NCI-H345 treated with DMSO at 0.1 percent for 48 hours (cell line): Measurements from ENCODE around the gene MRGPRF.

ENCODE experiments used
- DNase-seq: peaks from one replicate; lab custom pipeline; 2025; ENCODE audit not compliant: unreplicated experiment; lab: John Stamatoyannopoulos, UW

Gene MRGPRF, protein sequence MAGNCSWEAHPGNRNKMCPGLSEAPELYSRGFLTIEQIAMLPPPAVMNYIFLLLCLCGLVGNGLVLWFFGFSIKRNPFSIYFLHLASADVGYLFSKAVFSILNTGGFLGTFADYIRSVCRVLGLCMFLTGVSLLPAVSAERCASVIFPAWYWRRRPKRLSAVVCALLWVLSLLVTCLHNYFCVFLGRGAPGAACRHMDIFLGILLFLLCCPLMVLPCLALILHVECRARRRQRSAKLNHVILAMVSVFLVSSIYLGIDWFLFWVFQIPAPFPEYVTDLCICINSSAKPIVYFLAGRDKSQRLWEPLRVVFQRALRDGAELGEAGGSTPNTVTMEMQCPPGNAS

GRCh38 chr11:69013009-69013951 lies at the start of gene MRGPRF:
Gene MRGPRF, minus strand, starts transcription at chr11:69013246. Its CDS starts 3,345 bp downstream, at chr11:69009901.
- no peak for DNase-seq

- no peak for DNase-seq
These were observed 49.3 kb upstream of the MRGPRF start for GRCh38 chr11:69062169-69062855.

- no peak for DNase-seq
These were observed 48.6 kb upstream of the MRGPRF start for GRCh38 chr11:69061713-69062053.

DNA sequence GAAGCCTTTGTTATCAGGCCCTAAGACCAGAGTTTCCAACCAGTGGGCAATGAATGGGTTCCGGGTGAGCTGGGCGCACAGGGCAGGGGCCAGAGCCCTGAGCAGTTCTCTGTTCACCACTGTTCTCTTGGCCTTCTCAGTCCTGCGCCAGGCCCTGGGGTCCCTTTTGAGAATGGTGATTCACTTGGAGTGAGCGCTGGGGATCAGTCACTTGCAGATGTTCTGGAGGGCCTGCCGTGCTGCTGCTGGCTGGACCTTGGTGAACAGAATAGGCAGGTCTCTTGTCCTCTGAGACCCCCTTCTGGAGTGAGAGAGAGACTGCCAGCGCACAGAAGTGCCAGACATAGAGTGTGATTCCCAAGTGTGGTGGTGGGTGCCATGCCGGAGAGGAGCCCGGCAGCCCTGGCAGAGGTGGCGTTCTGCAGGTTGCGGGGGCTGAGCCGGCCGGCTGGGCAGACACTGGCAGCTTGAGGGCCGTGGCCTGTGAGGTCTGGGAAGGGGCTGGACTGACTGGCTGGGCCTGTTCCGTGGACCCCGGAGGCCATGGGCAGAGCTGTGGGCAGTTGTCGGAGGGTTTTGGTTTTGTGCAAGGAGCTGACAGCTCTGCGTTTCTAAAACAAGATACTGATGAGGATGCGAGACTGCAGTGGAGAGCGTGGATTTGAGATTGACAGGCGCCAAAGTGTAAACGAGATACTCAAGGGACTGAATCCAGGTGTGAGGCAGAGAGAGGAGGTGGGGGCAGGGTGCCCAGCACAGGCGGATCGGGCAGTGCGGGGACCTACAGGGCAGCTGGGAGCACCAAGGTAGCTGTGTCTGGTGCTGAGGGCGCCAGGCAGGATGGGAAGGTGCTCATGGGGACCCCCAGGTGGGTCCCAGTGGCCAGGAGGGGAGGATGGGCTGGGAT lies 48.0 kb upstream of the MRGPRF start:
- DNase-seq = no peak

GRCh38 chr11:69059985-69060384 lies 46.9 kb upstream of the MRGPRF start:
- no peak for DNase-seq

DNA sequence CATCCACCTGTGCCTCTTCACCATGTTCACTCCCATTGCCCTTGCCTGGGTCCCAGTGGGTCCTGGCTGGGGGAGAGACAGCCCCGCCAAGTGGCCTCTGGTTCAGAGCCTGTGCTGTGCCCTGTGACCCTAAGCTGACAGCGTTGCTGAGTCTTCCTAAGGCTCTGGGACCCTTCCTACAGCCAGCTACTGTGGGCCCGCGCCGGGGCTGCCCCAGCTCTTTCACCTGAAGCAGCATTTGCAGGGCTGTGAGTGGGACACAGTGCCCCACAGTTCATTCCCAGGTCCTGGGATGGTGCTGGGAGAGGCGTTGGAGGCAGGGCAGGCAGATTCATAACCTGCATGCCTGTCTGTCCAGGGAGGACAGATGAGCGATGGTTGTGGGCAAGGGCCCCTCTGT lies 46.4 kb upstream of the MRGPRF start:
- DNase-seq = no peak

- no peak for DNase-seq
These were observed 45.6 kb upstream of the MRGPRF start for GRCh38 chr11:69058511-69059270.

DNA sequence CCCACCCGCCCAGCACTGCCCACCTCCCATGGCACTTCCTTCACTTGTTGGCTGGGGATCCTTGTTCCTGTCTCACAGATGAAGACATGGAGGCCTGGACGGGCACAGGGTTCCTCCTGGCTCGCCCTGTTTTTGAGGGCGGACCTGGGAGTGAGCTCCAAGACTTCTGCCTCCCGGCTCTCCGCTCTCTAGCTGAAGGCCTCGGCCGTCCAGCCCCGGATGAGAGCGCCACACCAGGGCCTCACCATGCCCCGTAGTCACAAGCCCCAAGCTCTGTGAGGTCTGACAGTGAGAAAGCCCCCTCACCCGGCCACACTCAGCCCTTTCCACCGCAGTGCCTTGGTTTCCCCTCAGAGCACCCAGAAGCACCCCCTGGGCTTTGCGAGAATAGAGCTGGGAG lies 44.8 kb upstream of the MRGPRF start:
- DNase-seq = no peak

- DNase-seq = no peak
These were observed 44.2 kb upstream of the MRGPRF start for GRCh38 chr11:69057236-69057635.

DNA sequence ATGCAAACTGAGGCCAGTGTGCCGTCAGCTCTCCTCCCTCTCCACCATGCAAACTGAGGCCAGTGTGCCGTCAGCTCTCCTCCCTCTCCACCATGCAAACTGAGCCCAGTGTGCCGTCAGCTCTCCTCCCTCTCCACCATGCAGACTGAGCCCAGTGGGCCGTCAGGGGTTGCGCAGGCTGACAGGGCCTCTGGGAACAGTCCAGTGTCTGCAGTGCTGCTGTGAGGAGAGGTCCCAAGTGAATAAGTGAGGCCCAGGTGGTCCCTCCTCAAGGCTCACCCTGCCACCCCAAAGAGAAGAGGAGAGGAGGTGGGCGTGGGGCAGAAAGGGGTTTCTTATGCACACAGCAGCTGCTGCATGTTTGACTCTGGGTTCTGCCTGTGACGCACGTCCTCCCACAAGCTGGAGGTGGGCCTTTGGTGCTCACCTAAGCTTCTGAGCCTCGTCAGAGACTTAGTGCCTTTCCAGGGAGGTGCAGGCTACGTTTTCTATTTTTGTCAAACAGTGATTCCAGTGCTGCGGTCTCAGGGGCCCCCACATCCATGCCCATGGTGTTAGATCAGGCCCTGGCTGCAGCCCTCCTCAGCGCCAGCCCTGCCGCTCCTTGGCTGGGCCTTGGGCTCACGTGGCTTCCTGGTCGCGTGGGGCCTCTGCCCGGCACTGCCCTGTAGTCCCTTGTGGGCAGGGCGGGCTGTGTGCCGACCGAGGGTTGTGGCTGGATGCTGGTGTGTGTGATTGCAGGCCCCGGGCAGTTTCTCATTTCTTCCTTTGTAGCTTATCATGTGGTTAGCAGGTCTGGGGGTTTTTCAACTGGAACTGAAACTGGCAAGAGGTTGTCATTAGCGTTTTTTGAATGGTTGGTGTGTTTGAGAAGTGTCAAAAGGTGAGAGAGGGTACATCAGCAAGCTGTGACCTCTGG lies 42.8 kb upstream of the MRGPRF start:
- no peak for DNase-seq

DNA sequence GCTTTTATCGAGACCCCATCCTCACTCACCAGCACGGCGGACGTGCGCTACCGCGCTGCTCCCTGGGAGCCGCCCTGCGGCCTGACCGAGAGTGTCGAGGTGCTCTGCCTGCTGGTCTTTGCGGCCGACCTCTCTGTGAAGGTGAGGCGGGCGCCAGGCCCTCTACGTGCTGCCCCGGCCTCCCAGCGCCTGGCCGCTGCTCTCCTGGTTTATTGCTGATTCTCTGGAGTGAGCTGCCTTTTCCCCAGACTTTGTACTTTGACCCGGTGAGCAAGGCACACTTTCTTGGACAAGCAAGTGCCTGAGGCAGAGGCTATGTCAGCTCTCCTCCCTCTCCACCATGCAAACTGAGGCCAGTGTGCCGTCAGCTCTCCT lies 42.2 kb upstream of the MRGPRF start:
- no peak for DNase-seq

DNA sequence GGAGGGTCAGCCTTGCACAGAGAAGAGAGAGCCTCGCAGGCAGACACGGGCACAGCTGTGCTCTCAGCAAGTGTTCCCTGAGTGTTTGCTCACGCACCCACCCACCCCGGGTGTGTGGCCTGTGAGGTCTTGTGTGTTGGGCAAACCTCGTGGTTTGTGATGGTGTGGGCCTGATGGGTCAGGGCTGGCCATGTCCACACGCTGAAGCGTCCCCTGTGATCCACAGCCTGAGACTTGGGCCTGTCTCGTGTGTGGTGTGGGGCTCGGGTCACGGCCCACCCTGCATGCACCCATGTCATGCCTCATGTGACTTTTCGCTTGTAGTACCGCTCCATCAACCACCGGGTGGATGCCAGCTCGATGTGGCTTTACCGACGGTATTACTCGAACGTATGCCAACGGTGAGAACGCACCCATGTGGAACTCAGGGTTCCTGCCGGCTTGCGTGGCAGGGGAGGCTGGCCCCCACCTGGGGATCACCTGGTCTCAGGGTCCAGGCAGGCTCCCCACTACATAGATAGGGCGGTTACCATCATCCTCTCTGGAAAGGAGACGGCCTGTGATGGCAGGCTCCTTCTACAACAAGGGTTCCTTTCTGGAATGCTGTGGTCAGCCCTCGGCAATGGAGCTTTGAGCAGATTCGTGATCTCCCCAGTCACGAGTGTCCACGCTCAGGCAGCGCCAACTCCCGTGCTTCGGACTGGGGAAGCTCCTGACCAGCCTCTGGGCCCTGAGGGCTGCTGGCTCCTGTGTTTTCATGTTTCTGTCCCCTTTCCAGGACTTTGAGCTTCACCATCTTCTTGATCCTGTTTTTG lies 41.6 kb upstream of the MRGPRF start:
- DNase-seq = no peak

- no peak for DNase-seq
These were observed 40.7 kb upstream of the MRGPRF start for GRCh38 chr11:69053546-69054396.

DNA sequence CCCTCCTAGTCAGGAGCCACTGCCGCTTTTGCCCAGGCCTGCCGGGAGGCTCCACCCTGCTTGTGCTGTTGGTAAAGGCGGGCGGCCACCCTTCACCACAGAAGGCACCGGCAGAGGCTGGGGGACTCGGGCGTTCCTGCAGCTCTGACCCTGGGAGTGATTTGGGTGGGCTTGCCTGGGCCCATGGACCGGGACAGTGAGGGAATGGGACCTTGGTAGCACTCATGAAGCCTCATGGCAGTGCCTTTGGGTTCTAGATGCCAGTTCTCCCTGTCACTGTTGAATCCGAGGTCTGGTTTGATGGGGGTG lies 40.1 kb upstream of the MRGPRF start:
- DNase-seq = no peak

GRCh38 chr11:69052343-69053168 lies 39.5 kb upstream of the MRGPRF start:
- DNase-seq = no peak
